B cell (primary cell): ENCODE measurements around the gene CDCA8. TPM values are rescaled to one million over a fixed set of nuclear protein-coding genes. Genes with fewer than 3 reads are reported as not detected.

ENCODE experiments used
- ATAC-seq: fragments of 200-7000 bp; cut with Tn5 transposase; one replicate; pipeline ENCODE4 v1.10.0; 2021; ENCODE audit warnings: low read depth, mild to moderate bottlenecking, moderate number of reproducible peaks, moderate library complexity
- CTCF ChIA-PET: fragments of 350-600 bp; sonication (Branson Sonifier 250); formaldehyde crosslinking; loops from one replicate; lab custom pipeline; 2021; ENCODE audit warnings: antibody characterized with exemption, inconsistent platforms; lab: Charles Lee
- POLR2A ChIA-PET: fragments of 350-600 bp; sonication (Branson Sonifier 250); formaldehyde crosslinking; loops from one replicate; lab custom pipeline; 2021; ENCODE audit warnings: antibody characterized with exemption; lab: Charles Lee
- DNase-seq: peaks from one replicate; pipeline ENCODE4 v3.0.0; 2013
- H2AFZ ChIP-seq: 2 replicates; pipeline ENCODE4 v1.6.1; 2012; ENCODE audit warnings: mild to moderate bottlenecking, low read depth, low read length; ENCODE audit not compliant: insufficient read depth, poor library complexity, severe bottlenecking
- H3K27ac ChIP-seq, 2 donors: 1 replicate in 1 of 2; 2 replicates in 1 of 2; pipeline ENCODE4 v1.5.1; 2012 to 2013; ENCODE audit warnings: low read length in 2 of 2, mild to moderate bottlenecking in 2 of 2, moderate library complexity in 1 of 2
- H3K27me3 ChIP-seq, 4 experiments: fragments of 200-600 bp in 1 of 4; sonication (generic) in 1 of 4; replicated peaks in 1 of 4; 1 replicate in 2 of 4; 2 replicates in 2 of 4; pipeline versions ENCODE4 v1.6.1 to v1.7.0; 2013 to 2016; ENCODE audit warnings: low read length in 3 of 4, mild to moderate bottlenecking in 2 of 4, mixed read lengths in 1 of 4, moderate library complexity in 1 of 4; ENCODE audit not compliant: insufficient read depth in 4 of 4, control insufficient read depth in 3 of 4; ENCODE audit errors: control extremely low read depth in 1 of 4
- H3K36me3 ChIP-seq, 2 experiments: replicated peaks in 1 of 2; 1 replicate in 1 of 2; 2 replicates in 1 of 2; pipeline versions ENCODE4 v1.6.1 to v1.7.1; 2013; ENCODE audit warnings: low read length in 1 of 2; ENCODE audit not compliant: insufficient read depth in 2 of 2, control insufficient read depth in 1 of 2; ENCODE audit errors: control extremely low read depth in 1 of 2, extremely low read depth in 1 of 2
- H3K4me1 ChIP-seq, 2 donors: fragments of 200-600 bp in 1 of 2; sonication (generic) in 1 of 2; 1 replicate in 1 of 2; 2 replicates in 1 of 2; pipeline versions ENCODE4 v1.5.1 to v1.6.1; 2013 to 2017; ENCODE audit warnings: low read length in 2 of 2; ENCODE audit not compliant: control insufficient read depth in 2 of 2, insufficient read depth in 2 of 2
- H3K4me2 ChIP-seq: replicated peaks from 2 replicates; pipeline ENCODE3; 2012; ENCODE audit warnings: mild to moderate bottlenecking, low read depth, low read length; ENCODE audit not compliant: poor library complexity, severe bottlenecking
- H3K4me3 ChIP-seq, 5 experiments: fragments of 200-600 bp in 1 of 5; sonication (generic) in 1 of 5; 1 replicate in 3 of 5; 2 replicates in 2 of 5; pipeline versions ENCODE4 v1.5.1 to v1.7.0; 2011 to 2016; ENCODE audit warnings: low read length in 4 of 5, mild to moderate bottlenecking in 4 of 5, low read depth in 2 of 5, control low read depth in 1 of 5, moderate library complexity in 1 of 5; ENCODE audit not compliant: insufficient read depth in 1 of 5; ENCODE audit errors: control extremely low read depth in 1 of 5, extremely low read depth in 1 of 5
- H3K79me2 ChIP-seq: fragments of 200-600 bp; sonication (generic); one replicate; pipeline ENCODE4 v1.6.0; 2016; ENCODE audit warnings: low read length; ENCODE audit not compliant: control insufficient read depth, insufficient read depth
- H3K9ac ChIP-seq: fragments of 200-600 bp; sonication (generic); 2 replicates; pipeline ENCODE4 v1.6.1; 2017; ENCODE audit warnings: mild to moderate bottlenecking, low read length, moderate library complexity
- H3K9me3 ChIP-seq, 3 donors: one replicate each; pipeline versions ENCODE4 v1.6.1 to v1.7.1; 2013; ENCODE audit warnings: low read length in 2 of 3; ENCODE audit not compliant: control insufficient read depth in 2 of 3, insufficient read depth in 1 of 3; ENCODE audit errors: control extremely low read depth in 1 of 3
- H4K20me1 ChIP-seq: 2 replicates; pipeline ENCODE4 v1.6.0; 2012; ENCODE audit warnings: mild to moderate bottlenecking, low read length; ENCODE audit not compliant: insufficient read depth, control insufficient read depth, poor library complexity, severe bottlenecking
- H3K27ac Mint-ChIP-seq: one replicate; pipeline ENCODE4 v1.8.0; 2021; ENCODE audit warnings: mixed read lengths
- H3K27me3 Mint-ChIP-seq: one replicate; pipeline ENCODE4 v1.8.0; 2021; ENCODE audit warnings: mixed read lengths
- H3K4me1 Mint-ChIP-seq: one replicate; pipeline ENCODE4 v1.8.0; 2021; ENCODE audit warnings: mixed read lengths
- H3K4me3 Mint-ChIP-seq: one replicate; pipeline ENCODE4 v1.8.0; 2021; ENCODE audit warnings: mixed read lengths
- H3K9me3 Mint-ChIP-seq: one replicate; pipeline ENCODE4 v1.8.0; 2022; ENCODE audit warnings: mixed read lengths; ENCODE audit not compliant: insufficient read depth
- EZH2 ChIP-seq: IDR thresholded peaks from 2 replicates; pipeline ENCODE4 v1.6.1; 2012; ENCODE audit warnings: borderline replicate concordance, low read depth, mild to moderate bottlenecking, moderate library complexity, low read length; ENCODE audit not compliant: insufficient read depth, poor library complexity, severe bottlenecking
- WGBS: methylation state at CpG from one replicate; pipeline ENCODE4 v1.1.5; 2013; ENCODE audit warnings: missing lambda C conversion rate; ENCODE audit not compliant: insufficient coverage; 5-methylcytosine and 5-hydroxymethylcytosine counted together
- intact Hi-C: fragments of 100-400 bp; cut with micrococcal nuclease; formaldehyde crosslinking; loops from one replicate; pipeline ENCODE4 v1.10.0; 2022
- polyA plus RNA-seq: library from polyadenylated mRNA; depleted of rRNA; stranded (reverse); fragments of >200 nt; gene quantifications from 2 replicates; pipeline ENCODE4 v1.2.3, GENCODE V29; 2012
- total RNA-seq, 2 donors: library from RNA; stranded (reverse); fragments of 120-200 nt in 1 of 2; gene quantifications; 1 replicate in 1 of 2; 2 replicates in 1 of 2; pipeline versions ENCODE4 v1.2.3 to v1.2.4, GENCODE V29; 2013 to 2022
- TF ChIP-seq, protein P1 (sequence below): fragments of 200-600 bp; IDR thresholded peaks from one replicate; pipeline ENCODE4 v1.8.0; 2022; ENCODE audit warnings: antibody characterized with exemption, mild to moderate bottlenecking

The CDCA8 gene
- total and polyA plus RNA-seq, 2 donors (not counting 1 experiment from before 2014, with no cell fraction given): 1.3 to 1.6 TPM

DNA sequence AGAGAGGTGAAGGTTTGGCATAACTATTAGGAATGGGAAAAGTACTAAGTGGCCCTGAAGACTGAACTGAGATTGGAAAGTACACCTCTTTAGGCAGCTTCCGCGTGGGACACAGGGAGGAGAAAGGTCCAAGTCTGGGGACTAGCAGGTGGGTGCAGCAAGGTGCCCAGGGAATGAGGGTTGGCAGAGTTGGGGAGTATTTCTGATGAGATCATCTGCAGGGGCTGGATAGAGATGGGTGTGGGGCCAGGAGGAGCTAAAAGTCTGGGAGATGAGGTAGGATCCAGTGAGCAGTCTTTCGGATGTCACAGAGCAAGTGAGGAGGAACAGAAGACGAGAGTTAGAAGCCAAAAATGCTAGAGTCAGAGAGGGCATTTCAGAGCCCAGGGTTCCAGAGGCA, 36.1 kb downstream of the CDCA8 start:
- Histone ChIP-seq H3K9ac (no peak overlapping the region), H3K4me1 (no peaks in the 10 kb centered on the region), H3K27ac (no peak overlapping the region), H3K79me2 (no peaks in the 10 kb centered on the region), H2AFZ (no peak overlapping the region), H3K27me3 (peaks cover 0 to 2% (median 1%) of the 10 kb centered on the region in 4 experiments), H4K20me1 (no peaks in the 10 kb centered on the region), H3K4me3 (no peak overlapping the region), H3K36me3 (no peaks in the 10 kb centered on the region), H3K9me3 (no peaks in the 10 kb centered on the region), H3K4me2 (no peak overlapping the region)
- Mint-ChIP-seq H3K4me1 (no peaks in the 10 kb centered on the region), H3K27ac (no peak overlapping the region), H3K4me3 (no peak overlapping the region), H3K9me3 (no peaks in the 10 kb centered on the region), H3K27me3 (peaks cover 47% of the 10 kb centered on the region)
- no peak for ATAC-seq
- 93% methylated on average over 4 of the region's 4 CpGs for WGBS
- DNase-seq: no peak
- TF ChIP-seq, protein P1, sequence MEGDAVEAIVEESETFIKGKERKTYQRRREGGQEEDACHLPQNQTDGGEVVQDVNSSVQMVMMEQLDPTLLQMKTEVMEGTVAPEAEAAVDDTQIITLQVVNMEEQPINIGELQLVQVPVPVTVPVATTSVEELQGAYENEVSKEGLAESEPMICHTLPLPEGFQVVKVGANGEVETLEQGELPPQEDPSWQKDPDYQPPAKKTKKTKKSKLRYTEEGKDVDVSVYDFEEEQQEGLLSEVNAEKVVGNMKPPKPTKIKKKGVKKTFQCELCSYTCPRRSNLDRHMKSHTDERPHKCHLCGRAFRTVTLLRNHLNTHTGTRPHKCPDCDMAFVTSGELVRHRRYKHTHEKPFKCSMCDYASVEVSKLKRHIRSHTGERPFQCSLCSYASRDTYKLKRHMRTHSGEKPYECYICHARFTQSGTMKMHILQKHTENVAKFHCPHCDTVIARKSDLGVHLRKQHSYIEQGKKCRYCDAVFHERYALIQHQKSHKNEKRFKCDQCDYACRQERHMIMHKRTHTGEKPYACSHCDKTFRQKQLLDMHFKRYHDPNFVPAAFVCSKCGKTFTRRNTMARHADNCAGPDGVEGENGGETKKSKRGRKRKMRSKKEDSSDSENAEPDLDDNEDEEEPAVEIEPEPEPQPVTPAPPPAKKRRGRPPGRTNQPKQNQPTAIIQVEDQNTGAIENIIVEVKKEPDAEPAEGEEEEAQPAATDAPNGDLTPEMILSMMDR: no peak
- TF ChIP-seq EZH2: no peak
- ChIA-PET POLR2A (no interaction called here), CTCF (no interaction called here)
- intact Hi-C loops: no loop called here

DNA sequence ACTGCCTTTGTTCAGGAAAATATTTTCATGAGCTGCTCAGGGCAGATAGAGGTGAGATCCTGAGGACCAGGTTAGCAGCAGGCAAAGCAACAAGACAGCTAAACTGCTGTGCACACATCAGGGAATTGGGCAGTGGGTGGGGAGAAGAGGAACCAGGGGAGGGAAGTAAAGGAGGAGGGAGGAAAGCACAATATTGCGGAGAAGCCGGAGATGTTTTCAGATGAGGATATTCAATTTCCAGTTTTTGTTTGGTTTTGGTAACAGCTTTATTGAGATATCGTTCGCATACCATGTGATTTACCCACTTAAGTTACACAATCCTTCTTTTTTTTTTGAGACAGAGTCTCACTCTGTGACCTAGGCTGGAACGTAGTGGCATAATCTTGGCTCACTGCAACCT, 38.1 kb downstream of the CDCA8 start:
- WGBS: 37% methylated on average over 3 of the region's 5 CpGs
- intact Hi-C loops: no loop called here
- CTCF ChIA-PET: no interaction called here

More for the DNA sequence above, 38.1 kb downstream of the CDCA8 start:
- POLR2A ChIA-PET: no interaction called here
- H2AFZ ChIP-seq: no peak overlapping the region
- Mint-ChIP-seq H3K4me3 (no peak overlapping the region), H3K27ac (no peak overlapping the region), H3K27me3 (peaks cover 50% of the 10 kb centered on the region), H3K9me3 (no peaks in the 10 kb centered on the region), H3K4me1 (no peaks in the 10 kb centered on the region)
- TF ChIP-seq, protein P1: no peak
- TF ChIP-seq EZH2: no peak
- no peak overlapping the region for H3K4me2 ChIP-seq
- no peaks in the 10 kb centered on the region for H4K20me1 ChIP-seq
- H3K4me1 ChIP-seq: no peaks in the 10 kb centered on the region
- H3K9me3 ChIP-seq: no peaks in the 10 kb centered on the region
- peaks cover 0 to 18% (median 9%) of the 10 kb centered on the region in 4 experiments for H3K27me3 ChIP-seq
- no peak overlapping the region for H3K9ac ChIP-seq
- H3K27ac ChIP-seq: no peak overlapping the region
- no peaks in the 10 kb centered on the region for H3K79me2 ChIP-seq
- no peak overlapping the region for H3K4me3 ChIP-seq
- H3K36me3 ChIP-seq: no peaks in the 10 kb centered on the region
- DNase-seq: no peak
- no peak for ATAC-seq
